Dermis microvascular lymphatic vessel endothelial cell (primary cell): ENCODE results near the gene GFRA3. TPM values are rescaled to one million over a fixed set of nuclear protein-coding genes. Genes with fewer than 3 reads are reported as not detected.
A peak's percentile ranks its signal among the peaks of the same experiment; 100 is the strongest.
"Not testable (repeated sequence)": the region's sequence is repeated elsewhere in the genome, so short reads cannot be mapped to it uniquely, and the experiment has no call there.

Experiments
- DNase-seq, 2 donors: peaks; one replicate each; pipeline versions ENCODE4 v3.0.0 to v3.0.0-alpha.2; 2010; ENCODE audit warnings: low read depth in 2 of 2
- total RNA-seq: library from RNA; depleted of rRNA; stranded (reverse); fragments of >200 nt; gene quantifications from 2 replicates; pipeline ENCODE4 v1.2.1, GENCODE V29; 2014

Gene GFRA3
- total RNA-seq, 1 donor from 2014 or later, result not detected

- not testable (repeated sequence) for DNase-seq
Observed at GRCh38 chr5:138247800-138248199, 26.6 kb downstream of the GFRA3 start.

DNA sequence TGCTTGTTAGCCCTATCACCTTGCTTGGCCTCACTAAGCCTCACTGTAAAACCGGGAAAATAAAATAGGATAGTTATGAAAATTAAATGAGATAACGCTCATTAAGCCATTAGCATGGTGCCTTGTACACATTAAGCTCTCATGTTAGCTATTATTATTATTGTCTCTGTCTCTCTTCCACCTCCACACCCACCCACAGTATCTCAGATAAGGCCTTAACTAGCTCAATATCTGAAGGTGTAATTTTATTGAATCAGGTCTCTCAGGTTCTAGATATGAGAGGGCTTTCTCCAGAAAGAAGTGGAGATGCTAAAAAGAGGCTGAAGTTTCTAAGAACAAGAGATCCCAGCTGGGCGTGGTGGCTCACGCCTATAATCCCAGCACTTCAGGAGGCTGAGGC, 27.6 kb downstream of the GFRA3 start:
- DNase-seq, result no peak

DNA sequence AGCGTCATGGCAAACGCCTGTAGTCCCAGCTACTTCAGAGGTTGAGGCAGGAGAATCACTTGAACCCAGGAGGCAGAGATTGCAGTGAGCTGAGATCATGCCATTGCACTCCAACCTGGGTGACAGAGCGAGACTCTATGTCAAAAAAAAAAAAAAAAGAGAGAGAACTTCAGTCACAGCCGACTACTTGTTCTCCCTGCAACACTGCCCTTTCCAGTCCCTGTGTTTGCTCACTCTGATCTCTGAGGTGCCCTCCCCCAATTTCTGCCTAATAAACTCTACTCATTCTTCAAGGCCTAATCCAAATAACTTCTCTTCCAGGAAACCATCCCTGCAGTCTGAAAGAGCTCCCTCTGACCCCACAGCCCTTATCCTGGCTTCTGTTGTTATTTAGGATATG, 28.1 kb downstream of the GFRA3 start:
- DNase-seq, result no peak

GRCh38 chr5:138245717-138246116, 28.7 kb downstream of the GFRA3 start:
- DNase-seq, result no peak

DNA sequence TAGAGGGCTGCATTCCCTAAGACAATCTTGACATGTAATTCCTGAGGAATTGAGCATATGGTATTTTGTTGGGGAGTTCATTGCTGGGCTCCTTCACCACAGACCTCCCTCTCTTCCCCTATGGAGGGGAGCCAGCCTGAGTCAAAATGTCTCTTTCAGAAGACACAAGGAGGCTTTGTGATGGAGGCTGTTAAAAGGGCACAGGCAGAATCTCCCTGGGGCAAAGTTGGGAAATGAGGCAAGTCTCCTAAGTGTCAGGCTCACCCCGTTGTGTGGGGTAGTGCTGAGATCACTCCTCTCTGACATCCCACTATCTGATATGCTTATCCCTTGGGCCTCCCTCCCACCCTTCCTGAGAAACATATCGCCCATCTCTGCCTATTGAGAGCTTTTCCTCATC, 30.6 kb downstream of the GFRA3 start:
- no peak for DNase-seq

GRCh38 chr5:138241688-138242571, 32.5 kb downstream of the GFRA3 start:
- peak in 1 of 2 donors; percentile 31 for DNase-seq

GRCh38 chr5:138240650-138241385, 33.6 kb downstream of the GFRA3 start:
- DNase-seq, result no peak

- DNase-seq, result no peak
Observed at GRCh38 chr5:138238034-138238433, 36.4 kb downstream of the GFRA3 start.

GRCh38 chr5:138234651-138235050, 39.8 kb downstream of the GFRA3 start:
- DNase-seq, result no peak

DNA sequence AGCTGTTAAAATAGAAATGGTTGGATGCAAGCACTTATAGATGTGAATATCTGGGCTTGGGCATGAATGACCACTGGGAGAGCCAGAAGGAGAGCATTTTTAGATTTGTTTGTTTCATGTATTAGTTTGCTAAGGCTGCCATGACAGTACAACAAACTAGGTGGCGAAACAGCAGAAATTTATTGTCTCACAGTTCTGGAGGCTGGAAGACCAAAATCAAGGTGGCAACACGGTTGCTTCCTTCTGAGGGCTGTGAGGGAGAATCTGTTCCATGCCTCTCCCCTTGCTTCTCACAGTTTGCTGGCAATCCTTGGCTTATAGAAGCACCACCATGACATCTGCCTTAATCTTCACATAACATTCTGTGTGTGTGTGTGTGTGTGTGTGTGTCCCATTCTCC, 41.1 kb downstream of the GFRA3 start:
- DNase-seq, result no peak

GRCh38 chr5:138230981-138231589, 43.3 kb downstream of the GFRA3 start:
- peak in 1 of 2 donors; percentile 34 for DNase-seq

DNA sequence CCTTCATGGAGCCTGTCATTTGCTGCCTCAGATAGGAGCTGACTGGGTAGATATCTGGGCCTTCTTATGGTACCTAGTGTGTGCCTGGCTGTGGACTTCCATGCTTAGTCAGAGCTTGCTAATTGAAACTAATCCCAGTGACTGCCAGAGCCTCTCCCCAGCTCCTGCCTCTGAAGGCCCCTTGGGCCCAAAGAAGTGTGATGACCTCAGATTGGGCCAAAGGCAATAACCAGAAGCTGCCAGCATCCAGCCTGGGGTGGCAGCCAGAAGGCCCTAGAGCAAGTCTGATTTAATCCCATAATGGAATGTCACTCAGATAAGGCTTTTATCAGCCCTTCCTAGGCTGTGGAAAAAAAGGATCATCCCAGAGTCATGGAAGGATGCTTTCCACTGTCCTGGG, 44.2 kb downstream of the GFRA3 start:
- no peak for DNase-seq

DNA sequence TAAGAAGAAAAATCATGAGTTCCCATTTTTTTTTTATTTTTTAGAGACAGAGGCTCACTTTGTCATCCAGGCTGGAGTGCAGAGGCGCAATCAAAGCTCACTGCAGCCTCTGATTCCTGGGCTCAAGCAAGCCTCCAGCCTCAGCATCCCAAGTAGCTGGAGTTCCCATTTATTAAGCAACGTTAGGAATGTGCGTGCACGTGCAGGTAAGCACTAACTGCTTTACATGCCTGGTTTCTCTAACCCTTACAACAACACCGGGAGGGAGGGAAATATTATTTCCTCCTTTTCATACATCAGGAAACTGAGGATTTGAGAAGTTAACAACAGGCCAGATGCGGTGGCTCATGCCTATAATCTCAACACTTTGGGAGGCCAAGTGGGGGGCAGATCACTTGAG, 45.0 kb downstream of the GFRA3 start:
- DNase-seq, result no peak

GRCh38 chr5:138226910-138227309, 47.5 kb downstream of the GFRA3 start:
- no peak for DNase-seq

DNA sequence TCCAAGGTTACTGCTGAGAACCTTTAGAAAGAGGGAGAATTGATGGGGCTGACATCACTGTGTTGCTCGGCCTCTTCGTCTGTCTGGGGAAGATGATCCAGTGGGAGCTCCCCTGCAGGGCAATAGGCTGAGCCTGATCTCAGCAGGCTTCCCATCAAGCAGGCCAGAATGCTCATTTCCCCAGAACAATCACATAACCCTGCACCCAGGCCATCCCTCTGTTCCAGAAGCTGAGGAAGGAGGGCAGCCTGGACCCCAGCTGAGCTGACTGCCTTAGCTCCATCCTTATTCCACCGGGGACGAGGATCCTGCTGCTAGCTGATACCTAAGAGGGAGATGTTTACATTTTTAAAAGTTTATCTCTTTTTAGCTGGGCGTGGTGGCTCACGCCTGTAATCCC, 49.7 kb downstream of the GFRA3 start:
- no peak for DNase-seq

- DNase-seq, result no peak
Observed at GRCh38 chr5:138223532-138223931, 50.9 kb downstream of the GFRA3 start.

DNA sequence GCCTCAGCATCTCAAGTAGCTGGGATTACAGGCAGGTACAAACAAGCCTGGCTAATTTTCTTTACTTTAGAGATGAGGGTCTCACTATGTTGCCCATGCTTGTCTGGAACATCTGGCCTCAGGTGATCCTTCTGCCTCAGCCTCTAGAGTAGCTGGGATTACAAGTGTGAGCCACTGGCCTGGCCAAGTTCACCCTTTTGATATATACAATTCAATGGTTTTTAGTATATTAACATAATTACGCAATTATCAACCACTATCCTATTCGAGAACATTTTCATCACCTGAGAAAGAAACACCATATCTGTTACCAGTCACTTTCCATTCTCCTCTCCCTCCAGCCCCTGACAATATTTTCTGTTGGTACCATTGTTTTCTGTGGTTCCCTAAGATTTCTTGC, 57.6 kb downstream of the GFRA3 start:
- DNase-seq, result no peak

DNA sequence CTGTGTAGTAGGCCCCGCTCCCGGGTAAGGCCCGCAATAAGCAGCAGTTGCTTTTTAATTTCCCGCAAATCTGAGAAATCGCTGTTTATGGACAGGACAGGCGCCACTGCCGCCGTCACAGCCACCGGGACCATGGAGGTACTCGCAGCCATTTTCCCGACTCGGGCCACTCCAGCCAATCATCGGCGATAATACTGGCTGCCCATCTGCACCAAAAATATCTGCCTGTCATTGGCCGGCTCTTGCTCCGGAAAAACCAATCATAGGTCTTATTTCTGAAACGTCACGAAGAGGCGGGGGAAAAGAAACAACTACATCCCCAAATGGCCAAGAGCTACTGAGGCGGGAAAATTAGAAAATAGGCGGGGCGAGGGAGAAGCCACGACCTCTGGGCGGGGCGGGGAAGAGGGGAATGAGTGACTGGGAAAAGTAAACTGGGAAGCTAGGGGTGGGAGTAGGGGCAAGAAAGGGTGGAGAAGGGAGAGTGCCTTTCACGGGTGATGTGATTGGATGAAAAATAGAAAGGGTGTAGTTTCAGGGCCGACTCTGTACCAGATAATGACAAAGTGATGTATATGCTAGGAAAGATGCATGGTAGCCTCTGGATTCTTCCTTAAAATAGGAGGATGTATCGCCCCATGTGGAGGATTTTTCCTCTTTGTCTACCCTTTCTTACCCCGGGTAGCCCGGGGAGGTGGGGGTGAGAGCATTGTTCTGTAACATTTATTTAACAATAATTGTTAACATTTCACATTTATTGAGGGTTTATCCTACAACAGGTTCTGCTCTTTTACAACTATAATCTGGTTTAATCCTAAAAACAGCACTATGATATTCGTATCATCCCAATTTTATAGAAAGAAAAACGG, 61.0 kb downstream of the GFRA3 start, which contains the start of gene CDC23:
Gene CDC23 (minus strand): TSS at position 163 of the 869 bp plus-strand sequence. CDS start 11 bp downstream, at position 152.
- peak; percentile 96 to 98 for DNase-seq

- DNase-seq, result peak in 1 of 2 donors; percentile 42
Observed at GRCh38 chr5:138212828-138213160, 61.6 kb downstream of the GFRA3 start.

DNA sequence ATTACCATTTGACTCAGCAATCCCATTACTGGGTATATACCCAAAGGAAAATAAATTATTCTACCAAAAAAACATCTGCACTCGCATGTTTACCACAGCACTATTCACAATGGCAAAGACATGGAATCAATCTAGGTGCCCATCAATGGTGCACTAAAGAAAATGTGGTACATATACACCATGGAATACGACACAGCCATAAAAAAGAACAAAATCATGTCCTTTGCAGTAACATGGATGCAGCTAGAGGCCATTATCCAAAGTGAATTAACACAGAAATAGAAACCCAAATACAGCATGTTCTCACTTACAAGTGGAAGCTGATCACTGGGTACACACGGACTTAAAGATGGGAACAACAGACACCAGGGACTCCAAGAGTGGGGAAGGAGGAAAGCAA, 63.4 kb downstream of the GFRA3 start:
- DNase-seq, result no peak
